Stomach smooth muscle (tissue), 2 donors: Measurements from ENCODE around the gene RECK.

Source experiments
- H3K27ac ChIP-seq: one replicate; pipeline ENCODE4 v1.7.0; 2013; ENCODE audit warnings: mild to moderate bottlenecking, low read length, inconsistent platforms
- H3K27me3 ChIP-seq, 2 donors: one replicate each; pipeline ENCODE4 v1.7.0; 2013; ENCODE audit warnings: low read length in 2 of 2; ENCODE audit not compliant: insufficient read depth in 2 of 2, control insufficient read depth in 1 of 2
- H3K36me3 ChIP-seq, 2 donors: one replicate each; pipeline ENCODE4 v1.7.0; 2013; ENCODE audit warnings: low read length in 2 of 2; ENCODE audit not compliant: control insufficient read depth in 2 of 2, insufficient read depth in 2 of 2
- H3K4me1 ChIP-seq: one replicate; pipeline ENCODE4 v1.7.0; 2013; ENCODE audit warnings: low read length; ENCODE audit not compliant: control insufficient read depth, insufficient read depth
- H3K4me3 ChIP-seq, 2 donors: one replicate each; pipeline ENCODE4 v1.7.0; 2013; ENCODE audit warnings: low read length in 2 of 2
- H3K9ac ChIP-seq, 2 donors: one replicate each; pipeline ENCODE4 v1.7.0; 2013; ENCODE audit warnings: low read length in 2 of 2, mild to moderate bottlenecking in 1 of 2
- H3K9me3 ChIP-seq, 2 donors: one replicate each; pipeline ENCODE4 v1.7.0; 2013; ENCODE audit warnings: low read length in 2 of 2; ENCODE audit not compliant: control insufficient read depth in 2 of 2
- donor health status: healthy.
- donor health status: Pancreatic carcinoma.

The RECK gene

GRCh38 chr9:36113999-36114398 is 77.3 kb downstream of the RECK start:
- Histone ChIP-seq H3K27me3 (no peaks in the 10 kb centered on the region), H3K9ac (no peak overlapping the region), H3K27ac (no peak overlapping the region), H3K4me3 (no peak overlapping the region), H3K4me1 (no peaks in the 10 kb centered on the region), H3K9me3 (no peaks in the 10 kb centered on the region), H3K36me3 (peaks cover 9 to 10% of the 10 kb centered on the region in 2 donors)

- Histone ChIP-seq H3K36me3 (peaks cover 5 to 15% of the 10 kb centered on the region in 2 donors), H3K9ac (no peak overlapping the region), H3K4me3 (no peak overlapping the region), H3K27me3 (no peaks in the 10 kb centered on the region), H3K9me3 (no peaks in the 10 kb centered on the region), H3K27ac (no peak overlapping the region), H3K4me1 (no peaks in the 10 kb centered on the region)
Observed at GRCh38 chr9:36116593-36116992, 79.9 kb downstream of the RECK start.

GRCh38 chr9:36118201-36118600 is 81.5 kb downstream of the RECK start:
- Histone ChIP-seq H3K9me3 (no peaks in the 10 kb centered on the region), H3K36me3 (peaks cover 5 to 23% of the 10 kb centered on the region in 2 donors), H3K4me1 (no peaks in the 10 kb centered on the region), H3K27ac (no peak overlapping the region), H3K9ac (no peak overlapping the region), H3K4me3 (no peak overlapping the region), H3K27me3 (no peaks in the 10 kb centered on the region)

- Histone ChIP-seq H3K4me1 (no peaks in the 10 kb centered on the region), H3K36me3 (peaks cover 5 to 23% of the 10 kb centered on the region in 2 donors), H3K27ac (no peak overlapping the region), H3K9me3 (no peaks in the 10 kb centered on the region), H3K4me3 (no peak overlapping the region), H3K27me3 (no peaks in the 10 kb centered on the region), H3K9ac (no peak overlapping the region)
Observed at GRCh38 chr9:36118706-36119105, 82.0 kb downstream of the RECK start.

GRCh38 chr9:36119476-36119875 is 82.8 kb downstream of the RECK start:
- H3K4me3 ChIP-seq = no peak overlapping the region
- H3K36me3 ChIP-seq = peaks cover 5 to 23% of the 10 kb centered on the region in 2 donors
- H3K4me1 ChIP-seq = no peaks in the 10 kb centered on the region
- H3K27ac ChIP-seq = no peak overlapping the region
- no peaks in the 10 kb centered on the region for H3K27me3 ChIP-seq
- no peak overlapping the region for H3K9ac ChIP-seq
- no peaks in the 10 kb centered on the region for H3K9me3 ChIP-seq

GRCh38 chr9:36120705-36121104 is 84.0 kb downstream of the RECK start:
- Histone ChIP-seq H3K4me3 (no peak overlapping the region), H3K36me3 (peaks cover 5 to 23% of the 10 kb centered on the region in 2 donors), H3K9ac (no peak overlapping the region), H3K27me3 (no peaks in the 10 kb centered on the region), H3K9me3 (no peaks in the 10 kb centered on the region), H3K27ac (no peak overlapping the region), H3K4me1 (no peaks in the 10 kb centered on the region)

- Histone ChIP-seq H3K27me3 (no peaks in the 10 kb centered on the region), H3K9me3 (no peaks in the 10 kb centered on the region), H3K4me1 (no peaks in the 10 kb centered on the region), H3K36me3 (peaks cover 5 to 22% of the 10 kb centered on the region in 2 donors), H3K27ac (no peak overlapping the region), H3K9ac (no peak overlapping the region), H3K4me3 (no peak overlapping the region)
Observed at GRCh38 chr9:36121971-36122370, 85.3 kb downstream of the RECK start.

GRCh38 chr9:36123515-36123914 is 86.8 kb downstream of the RECK start:
- peaks cover 2 to 17% of the 10 kb centered on the region in 2 donors for H3K36me3 ChIP-seq
- no peak overlapping the region for H3K27ac ChIP-seq
- H3K9me3 ChIP-seq = no peaks in the 10 kb centered on the region
- no peak overlapping the region for H3K9ac ChIP-seq
- no peaks in the 10 kb centered on the region for H3K4me1 ChIP-seq
- H3K4me3 ChIP-seq = no peak overlapping the region
- no peaks in the 10 kb centered on the region for H3K27me3 ChIP-seq

GRCh38 chr9:36125062-36125855 is 88.5 kb downstream of the RECK start:
- H3K9ac ChIP-seq = no peak overlapping the region
- peaks cover 2 to 9% of the 10 kb centered on the region in 2 donors for H3K36me3 ChIP-seq
- no peaks in the 10 kb centered on the region for H3K4me1 ChIP-seq
- H3K9me3 ChIP-seq = no peaks in the 10 kb centered on the region
- no peaks in the 10 kb centered on the region for H3K27me3 ChIP-seq
- H3K27ac ChIP-seq = no peak overlapping the region
- no peak overlapping the region for H3K4me3 ChIP-seq

GRCh38 chr9:36126016-36126730 is 89.5 kb downstream of the RECK start:
- no peaks in the 10 kb centered on the region for H3K4me1 ChIP-seq
- no peak overlapping the region for H3K9ac ChIP-seq
- no peaks in the 10 kb centered on the region for H3K27me3 ChIP-seq
- no peak overlapping the region for H3K27ac ChIP-seq
- H3K9me3 ChIP-seq = no peaks in the 10 kb centered on the region
- H3K4me3 ChIP-seq = no peak overlapping the region
- H3K36me3 ChIP-seq = peaks cover 2 to 9% of the 10 kb centered on the region in 2 donors
